ENCODE measurements around the gene LCN10.
A peak's percentile ranks its signal among the peaks of the same experiment; 100 is the strongest.

Gene LCN10

GRCh38 chr9:136775191-136775590, 32.5 kb upstream of the LCN10 start:
- WGBS, result 81% methylated on average over 6 of the region's 6 CpGs
- Histone ChIP-seq H3K9me3 (ENCODE audit: control insufficient read depth, low read length) (peaks cover 13% of the 10 kb centered on the region), H3K14ac (ENCODE audit: low read length in 2 of 2) (no peak overlapping the region), H2BK15ac (ENCODE audit: low read depth, poor library complexity, severe bottlenecking) (no peak overlapping the region), H2BK12ac (ENCODE audit: low read length in 2 of 2) (no peak overlapping the region), H3K36me3 (ENCODE audit: control insufficient read depth in 1 of 2, insufficient read depth in 2 of 2, low read depth in 1 of 2, low read length in 2 of 2) (no peaks in the 10 kb centered on the region), H3K4me3 (ENCODE audit: insufficient read depth in 1 of 2, low read depth in 1 of 2, low read length in 2 of 2) (no peak overlapping the region), H3K4me1 (ENCODE audit: control insufficient read depth, insufficient read depth, low read depth, low read length) (no peaks in the 10 kb centered on the region), H3K18ac (ENCODE audit: low read depth in 1 of 2, low read length in 2 of 2) (no peak overlapping the region), H3K4ac (ENCODE audit: low read depth in 1 of 2, low read length in 2 of 2) (no peak overlapping the region), H2BK120ac (ENCODE audit: low read depth, low read length) (no peak overlapping the region), H2AFZ (ENCODE audit: low read depth, low read length) (no peak overlapping the region), H3K23ac (ENCODE audit: low read length in 2 of 2) (no peak overlapping the region), H2BK5ac (ENCODE audit: low read depth, low read length, poor library complexity, severe bottlenecking) (no peak overlapping the region), H3K79me1 (replicated peaks; ENCODE audit: low read length, poor library complexity, severe bottlenecking) (no peaks in the 10 kb centered on the region), H3K27ac (ENCODE audit: low read length, poor library complexity, severe bottlenecking) (no peak overlapping the region), H3K9ac (ENCODE audit: low read length) (no peak overlapping the region), H2AK5ac (ENCODE audit: low read length, severe bottlenecking) (no peak overlapping the region), H4K91ac (ENCODE audit: low read length) (no peak overlapping the region), H3K4me2 (ENCODE audit: low read length, poor library complexity, severe bottlenecking) (no peak overlapping the region), H4K8ac (ENCODE audit: low read length) (no peak overlapping the region), H3K27me3 (ENCODE audit: control insufficient read depth in 1 of 2, insufficient read depth in 1 of 2, low read length in 2 of 2) (peaks cover 30 to 61% of the 10 kb centered on the region in 2 experiments)
- no peak for DNase-seq

DNA sequence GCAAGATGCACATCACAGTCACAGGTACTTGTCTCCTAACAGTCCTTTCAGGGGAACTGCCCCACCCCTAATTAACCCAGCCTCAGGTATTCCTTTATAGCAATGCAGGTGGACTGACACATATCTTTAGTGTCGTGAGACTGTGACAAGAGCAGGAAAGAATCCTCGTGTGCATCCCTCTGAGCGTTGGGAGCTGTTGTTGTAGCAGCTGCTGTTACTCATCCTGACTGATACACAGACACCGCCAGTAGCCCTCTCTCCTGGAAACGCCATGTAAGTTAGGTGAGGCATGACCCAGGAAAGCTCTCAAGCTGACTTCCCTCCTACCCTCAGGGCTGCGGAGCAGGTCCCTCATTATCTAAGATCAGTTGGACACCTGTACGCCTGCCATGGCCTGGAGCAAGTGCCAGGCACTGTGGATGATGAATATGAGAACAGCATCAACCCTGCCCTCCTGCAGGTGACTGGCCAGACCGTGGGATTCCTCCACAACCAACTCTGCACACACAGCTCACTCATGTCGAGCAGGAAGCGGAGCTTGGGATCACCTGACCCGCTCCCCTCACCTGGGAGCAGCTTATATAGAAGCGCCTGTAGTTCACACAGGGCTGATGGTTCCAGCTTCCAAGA, 31.8 kb upstream of the LCN10 start:
- Histone ChIP-seq H3K4me2 (ENCODE audit: low read length, poor library complexity, severe bottlenecking) (no peak overlapping the region), H3K36me3 (ENCODE audit: control insufficient read depth in 1 of 2, insufficient read depth in 2 of 2, low read depth in 1 of 2, low read length in 2 of 2) (no peaks in the 10 kb centered on the region), H3K9me3 (ENCODE audit: control insufficient read depth, low read length) (peaks cover 13% of the 10 kb centered on the region), H3K79me1 (replicated peaks; ENCODE audit: low read length, poor library complexity, severe bottlenecking) (no peaks in the 10 kb centered on the region), H2BK120ac (ENCODE audit: low read depth, low read length) (no peak overlapping the region), H2BK15ac (ENCODE audit: low read depth, poor library complexity, severe bottlenecking) (no peak overlapping the region), H3K14ac (ENCODE audit: low read length in 2 of 2) (no peak overlapping the region), H4K8ac (ENCODE audit: low read length) (no peak overlapping the region), H3K9ac (ENCODE audit: low read length) (no peak overlapping the region), H3K27me3 (ENCODE audit: control insufficient read depth in 1 of 2, insufficient read depth in 1 of 2, low read length in 2 of 2) (peaks cover 24 to 55% of the 10 kb centered on the region in 2 experiments), H3K4me3 (ENCODE audit: insufficient read depth in 1 of 2, low read depth in 1 of 2, low read length in 2 of 2) (no peak overlapping the region), H2BK12ac (ENCODE audit: low read length in 2 of 2) (no peak overlapping the region), H2BK5ac (ENCODE audit: low read depth, low read length, poor library complexity, severe bottlenecking) (no peak overlapping the region), H3K27ac (ENCODE audit: low read length, poor library complexity, severe bottlenecking) (no peak overlapping the region), H3K18ac (ENCODE audit: low read depth in 1 of 2, low read length in 2 of 2) (no peak overlapping the region), H3K23ac (ENCODE audit: low read length in 2 of 2) (no peak overlapping the region), H3K4ac (ENCODE audit: low read depth in 1 of 2, low read length in 2 of 2) (no peak overlapping the region), H3K4me1 (ENCODE audit: control insufficient read depth, insufficient read depth, low read depth, low read length) (peaks cover 2% of the 10 kb centered on the region), H2AFZ (ENCODE audit: low read depth, low read length) (no peak overlapping the region), H2AK5ac (ENCODE audit: low read length, severe bottlenecking) (no peak overlapping the region), H4K91ac (ENCODE audit: low read length) (no peak overlapping the region)
- no peak for DNase-seq
- 85% methylated on average over 12 of the region's 12 CpGs for WGBS

GRCh38 chr9:136773386-136774044, 30.8 kb upstream of the LCN10 start:
- Histone ChIP-seq H3K18ac (ENCODE audit: low read depth in 1 of 2, low read length in 2 of 2) (no peak overlapping the region), H3K36me3 (ENCODE audit: control insufficient read depth in 1 of 2, insufficient read depth in 2 of 2, low read depth in 1 of 2, low read length in 2 of 2) (no peaks in the 10 kb centered on the region), H2BK12ac (ENCODE audit: low read length in 2 of 2) (no peak overlapping the region), H3K9ac (ENCODE audit: low read length) (no peak overlapping the region), H3K27me3 (ENCODE audit: control insufficient read depth in 1 of 2, insufficient read depth in 1 of 2, low read length in 2 of 2) (peaks cover 16 to 45% of the 10 kb centered on the region in 2 experiments), H2BK5ac (ENCODE audit: low read depth, low read length, poor library complexity, severe bottlenecking) (no peak overlapping the region), H4K8ac (ENCODE audit: low read length) (no peak overlapping the region), H2BK15ac (ENCODE audit: low read depth, poor library complexity, severe bottlenecking) (no peak overlapping the region), H2AK5ac (ENCODE audit: low read length, severe bottlenecking) (no peak overlapping the region), H3K4me3 (ENCODE audit: insufficient read depth in 1 of 2, low read depth in 1 of 2, low read length in 2 of 2) (peak overlapping the region in 1 of 2 experiments; percentile 23), H3K9me3 (ENCODE audit: control insufficient read depth, low read length) (peaks cover 13% of the 10 kb centered on the region), H2BK120ac (ENCODE audit: low read depth, low read length) (no peak overlapping the region), H3K79me1 (replicated peaks; ENCODE audit: low read length, poor library complexity, severe bottlenecking) (no peaks in the 10 kb centered on the region), H3K4me1 (ENCODE audit: control insufficient read depth, insufficient read depth, low read depth, low read length) (peaks cover 2% of the 10 kb centered on the region), H4K91ac (ENCODE audit: low read length) (no peak overlapping the region), H2AFZ (ENCODE audit: low read depth, low read length) (no peak overlapping the region), H3K4me2 (ENCODE audit: low read length, poor library complexity, severe bottlenecking) (no peak overlapping the region), H3K4ac (ENCODE audit: low read depth in 1 of 2, low read length in 2 of 2) (no peak overlapping the region), H3K14ac (ENCODE audit: low read length in 2 of 2) (peak overlapping the region in 1 of 2 experiments; percentile 55), H3K27ac (ENCODE audit: low read length, poor library complexity, severe bottlenecking) (no peak overlapping the region), H3K23ac (ENCODE audit: low read length in 2 of 2) (no peak overlapping the region)
- WGBS, result 88% methylated on average over 7 of the region's 7 CpGs
- DNase-seq, result no peak

DNA sequence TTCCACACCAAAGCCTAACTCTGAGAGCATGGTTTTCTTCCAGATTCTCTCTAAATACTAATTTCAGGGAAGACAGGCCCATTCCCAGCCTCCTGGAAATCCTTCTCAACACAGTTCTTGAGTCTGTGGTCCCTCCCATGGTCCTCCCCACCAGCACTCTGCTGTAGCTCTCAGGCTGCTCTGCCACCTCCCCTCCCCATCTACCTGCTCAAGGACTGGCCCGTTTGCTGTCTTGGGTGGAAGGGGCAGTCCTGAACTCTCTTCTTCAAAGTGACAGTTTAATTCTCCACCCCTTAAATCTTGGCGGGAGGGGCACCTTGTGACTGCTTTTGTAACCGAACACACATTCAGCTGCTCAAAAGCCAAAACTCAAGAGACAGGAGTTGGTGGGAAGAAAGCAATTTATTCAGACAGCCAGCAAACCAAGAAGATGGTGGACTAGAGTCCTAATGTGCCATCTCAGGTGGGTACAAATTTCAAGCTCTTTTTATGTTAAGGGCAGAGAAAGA, 29.2 kb upstream of the LCN10 start:
- no peak for DNase-seq
- Histone ChIP-seq H3K9me3 (ENCODE audit: control insufficient read depth, low read length) (peaks cover 13% of the 10 kb centered on the region), H3K79me1 (replicated peaks; ENCODE audit: low read length, poor library complexity, severe bottlenecking) (no peaks in the 10 kb centered on the region), H3K27me3 (ENCODE audit: control insufficient read depth in 1 of 2, insufficient read depth in 1 of 2, low read length in 2 of 2) (peaks cover 12 to 42% of the 10 kb centered on the region in 2 experiments), H3K4ac (ENCODE audit: low read depth in 1 of 2, low read length in 2 of 2) (no peak overlapping the region), H3K23ac (ENCODE audit: low read length in 2 of 2) (no peak overlapping the region), H4K91ac (ENCODE audit: low read length) (peak overlapping the region; percentile 27), H2AFZ (ENCODE audit: low read depth, low read length) (no peak overlapping the region), H2BK5ac (ENCODE audit: low read depth, low read length, poor library complexity, severe bottlenecking) (no peak overlapping the region), H2AK5ac (ENCODE audit: low read length, severe bottlenecking) (no peak overlapping the region), H4K8ac (ENCODE audit: low read length) (no peak overlapping the region), H3K36me3 (ENCODE audit: control insufficient read depth in 1 of 2, insufficient read depth in 2 of 2, low read depth in 1 of 2, low read length in 2 of 2) (no peaks in the 10 kb centered on the region), H3K4me2 (ENCODE audit: low read length, poor library complexity, severe bottlenecking) (no peak overlapping the region), H3K4me3 (ENCODE audit: insufficient read depth in 1 of 2, low read depth in 1 of 2, low read length in 2 of 2) (no peak overlapping the region), H2BK15ac (ENCODE audit: low read depth, poor library complexity, severe bottlenecking) (no peak overlapping the region), H3K4me1 (ENCODE audit: control insufficient read depth, insufficient read depth, low read depth, low read length) (peaks cover 2% of the 10 kb centered on the region), H3K18ac (ENCODE audit: low read depth in 1 of 2, low read length in 2 of 2) (no peak overlapping the region), H2BK120ac (ENCODE audit: low read depth, low read length) (no peak overlapping the region), H2BK12ac (ENCODE audit: low read length in 2 of 2) (no peak overlapping the region), H3K9ac (ENCODE audit: low read length) (no peak overlapping the region), H3K27ac (ENCODE audit: low read length, poor library complexity, severe bottlenecking) (no peak overlapping the region), H3K14ac (ENCODE audit: low read length in 2 of 2) (no peak overlapping the region)
- WGBS, result 89% methylated on average over 3 of the region's 3 CpGs
